ENCODE measurements around the gene PPP1R1A.

Gene PPP1R1A

DNA sequence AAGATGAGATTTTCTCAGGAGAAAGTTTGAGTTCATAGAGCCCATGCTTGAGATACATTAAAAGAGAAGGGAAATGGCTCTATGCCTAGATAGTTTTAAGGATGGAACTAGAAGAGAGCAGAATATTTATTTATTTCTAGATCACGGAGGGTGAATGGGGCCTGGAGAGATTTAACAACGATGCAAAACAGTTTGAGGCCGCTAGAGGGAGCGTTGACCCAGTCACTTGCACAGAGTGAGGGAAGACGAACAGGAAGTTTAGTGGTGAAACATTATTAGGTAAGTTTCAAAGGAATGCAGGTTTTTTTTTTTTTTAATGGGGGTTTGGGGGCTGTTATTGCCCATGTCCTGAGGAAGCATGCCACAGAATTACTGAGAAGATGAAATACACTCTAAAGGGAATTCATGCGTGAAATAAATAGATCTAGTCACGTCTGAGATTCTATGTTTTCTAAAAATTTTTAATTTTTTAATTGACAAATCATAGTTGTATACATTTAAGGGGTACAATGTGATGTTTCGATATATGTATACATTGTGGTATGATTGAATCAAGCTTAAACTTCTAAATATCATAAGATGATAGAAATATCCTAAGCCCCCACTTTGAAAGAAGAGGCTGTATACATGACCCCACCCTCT lies 14.8 kb upstream of the PPP1R1A start:
- peak; percentile 38 for FAIRE-seq

DNA sequence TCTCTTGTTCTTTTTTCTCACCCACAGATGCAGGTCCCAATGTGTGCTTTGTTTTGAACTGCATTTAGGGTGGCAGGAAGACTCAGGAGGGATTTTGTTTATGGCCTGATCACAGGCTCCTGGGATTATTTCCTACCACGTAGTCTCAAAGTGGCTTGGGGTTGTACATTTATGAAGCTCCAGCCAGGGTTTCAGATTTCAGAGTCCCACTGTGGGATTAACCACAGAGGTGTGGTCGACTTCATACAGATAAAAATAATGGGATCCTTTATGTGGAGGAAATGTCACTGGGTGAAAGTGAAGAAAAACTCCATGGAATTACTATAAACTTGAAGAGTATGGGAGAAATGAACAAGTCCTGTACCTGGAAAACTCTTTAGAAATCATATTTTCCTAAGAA lies 14.2 kb upstream of the PPP1R1A start:
- no peak for FAIRE-seq

DNA sequence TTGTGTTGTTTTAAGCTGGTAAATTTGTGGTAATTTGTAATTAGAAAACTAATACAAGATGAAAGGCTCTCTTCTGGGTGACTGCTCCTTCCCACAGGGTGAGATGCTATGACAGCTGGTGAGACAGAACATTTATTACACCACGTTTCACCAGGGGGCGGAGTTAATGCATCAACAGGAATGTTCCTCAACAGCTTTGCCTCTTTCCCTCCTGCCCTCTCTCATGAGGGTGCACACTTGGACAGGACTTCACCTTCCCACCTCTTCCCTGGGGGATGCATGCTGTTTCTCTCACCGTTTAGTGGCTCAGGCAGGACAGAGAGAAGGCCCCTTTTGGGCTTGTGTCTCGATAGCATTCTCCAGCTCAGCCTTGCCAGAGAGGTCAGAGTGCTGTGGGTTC lies 13.4 kb upstream of the PPP1R1A start:
- no peak for FAIRE-seq

DNA sequence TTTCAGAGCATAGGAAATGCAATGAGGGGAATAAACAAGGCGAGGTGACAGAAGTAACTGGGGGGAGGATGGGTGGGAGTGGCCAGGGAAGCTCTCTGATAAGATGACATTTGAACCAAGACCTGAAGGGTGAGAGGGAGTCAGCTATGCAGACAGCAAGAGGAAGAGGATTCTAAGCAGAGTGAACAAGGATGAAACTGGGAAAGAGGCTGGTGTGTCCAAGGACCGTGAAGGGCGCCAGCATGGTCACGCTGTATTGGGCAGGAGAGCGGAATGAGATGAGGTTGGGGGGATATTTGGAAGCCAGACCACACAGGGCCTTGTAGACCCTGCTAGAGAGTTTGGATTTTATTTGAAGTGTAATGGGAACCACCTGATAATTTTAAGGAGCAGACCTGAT lies 10.5 kb upstream of the PPP1R1A start:
- FAIRE-seq: no peak

DNA sequence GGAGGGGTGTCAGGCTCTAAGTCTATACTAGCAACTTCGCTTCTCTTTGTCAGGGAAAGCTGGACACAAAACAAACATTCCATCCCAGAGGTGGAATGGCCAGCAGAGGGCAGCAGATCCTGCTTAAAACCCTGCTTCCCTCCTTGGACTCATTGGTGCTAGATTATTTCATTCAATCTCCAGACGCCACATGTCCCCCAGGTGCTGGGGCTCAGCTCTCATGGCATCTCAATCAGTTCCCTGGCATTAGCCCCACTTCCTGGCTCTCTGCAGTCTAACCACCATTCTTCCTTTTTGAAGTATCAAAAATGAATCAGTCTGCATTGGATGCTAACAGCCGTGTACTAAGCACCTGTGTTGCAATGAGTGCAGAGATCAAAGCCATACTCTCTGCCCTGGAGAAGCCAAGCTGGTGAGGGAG lies 8.1 kb upstream of the PPP1R1A start:
- FAIRE-seq: no peak

DNA sequence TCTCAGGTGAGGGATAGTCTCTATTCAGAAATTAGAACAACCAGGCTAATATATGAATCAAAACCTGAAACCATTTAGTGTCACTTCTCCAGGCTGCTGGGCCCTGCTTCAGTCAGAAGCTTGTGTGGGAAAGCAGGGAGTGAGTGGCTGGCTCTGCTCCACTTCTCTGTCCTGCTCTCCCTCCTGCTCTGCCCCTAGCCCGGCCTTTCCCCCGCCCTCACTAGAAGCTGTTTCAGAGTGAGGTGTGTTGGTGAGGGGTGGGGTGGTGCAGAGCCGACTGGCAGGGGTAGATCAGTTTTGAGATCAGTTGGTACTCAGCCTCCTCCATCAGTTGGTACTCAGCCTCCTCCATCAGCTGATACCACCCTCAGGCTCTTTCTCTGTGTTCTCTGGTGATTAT lies 7.0 kb upstream of the PPP1R1A start:
- FAIRE-seq: no peak

DNA sequence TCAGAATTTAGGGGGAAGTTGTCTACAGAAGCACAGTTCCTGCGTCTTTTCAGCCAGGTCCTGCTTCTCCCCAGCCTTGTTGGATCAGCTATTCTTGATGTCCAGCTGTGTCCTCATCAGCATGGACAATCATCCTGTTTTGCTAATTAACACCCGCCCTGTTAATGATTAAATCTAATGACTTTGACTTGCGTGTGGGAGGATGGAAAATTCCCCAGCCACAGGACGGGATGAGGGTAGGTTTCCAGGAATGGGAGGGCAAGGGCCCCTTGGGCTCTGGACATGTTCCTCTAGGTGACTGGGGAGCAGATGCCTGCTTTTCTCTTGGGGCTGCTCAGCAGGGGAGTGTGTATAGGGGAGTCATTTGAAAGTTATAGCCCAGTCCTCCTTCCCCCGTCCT lies 5.3 kb upstream of the PPP1R1A start:
- no peak for FAIRE-seq

DNA sequence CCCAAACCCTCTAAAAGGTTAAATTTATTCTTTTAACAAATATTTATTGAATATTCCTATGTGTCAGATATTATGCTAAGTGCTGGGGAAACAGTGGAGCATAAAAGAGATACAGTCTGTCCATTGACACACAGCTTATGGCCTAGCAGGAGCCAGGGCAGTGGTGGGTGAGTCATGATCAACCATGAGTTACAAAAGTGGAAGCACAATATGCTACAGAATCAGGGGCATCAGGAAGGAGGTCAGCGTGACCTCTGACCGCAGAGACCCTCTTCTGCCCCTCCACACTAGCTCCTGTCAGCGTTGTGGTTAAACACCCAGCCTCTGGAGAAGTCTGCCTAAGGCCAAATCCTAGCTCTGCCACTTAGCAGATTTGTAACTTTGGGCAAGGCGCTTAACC lies 4.7 kb upstream of the PPP1R1A start:
- FAIRE-seq: no peak

DNA sequence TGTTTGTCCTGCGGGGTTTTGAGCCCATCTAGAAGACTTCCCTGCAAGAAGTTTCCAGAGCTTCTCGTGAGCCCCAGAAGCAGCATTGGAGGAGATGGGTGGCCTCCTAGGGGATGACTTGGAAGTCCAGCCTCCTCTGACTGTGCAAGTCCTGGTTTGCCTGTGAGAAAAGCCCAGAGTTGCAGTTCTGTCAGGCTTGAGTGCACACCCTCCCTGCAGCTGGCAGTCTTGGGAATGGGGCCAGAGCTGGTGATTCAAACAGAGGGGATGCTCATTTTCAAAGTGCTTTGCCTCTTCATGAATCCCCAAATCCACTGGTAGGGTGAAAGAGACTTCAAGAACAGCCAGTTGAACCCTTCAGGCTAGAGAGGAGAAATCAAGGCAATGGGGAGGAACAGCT lies 3.9 kb upstream of the PPP1R1A start:
- no peak for FAIRE-seq

DNA sequence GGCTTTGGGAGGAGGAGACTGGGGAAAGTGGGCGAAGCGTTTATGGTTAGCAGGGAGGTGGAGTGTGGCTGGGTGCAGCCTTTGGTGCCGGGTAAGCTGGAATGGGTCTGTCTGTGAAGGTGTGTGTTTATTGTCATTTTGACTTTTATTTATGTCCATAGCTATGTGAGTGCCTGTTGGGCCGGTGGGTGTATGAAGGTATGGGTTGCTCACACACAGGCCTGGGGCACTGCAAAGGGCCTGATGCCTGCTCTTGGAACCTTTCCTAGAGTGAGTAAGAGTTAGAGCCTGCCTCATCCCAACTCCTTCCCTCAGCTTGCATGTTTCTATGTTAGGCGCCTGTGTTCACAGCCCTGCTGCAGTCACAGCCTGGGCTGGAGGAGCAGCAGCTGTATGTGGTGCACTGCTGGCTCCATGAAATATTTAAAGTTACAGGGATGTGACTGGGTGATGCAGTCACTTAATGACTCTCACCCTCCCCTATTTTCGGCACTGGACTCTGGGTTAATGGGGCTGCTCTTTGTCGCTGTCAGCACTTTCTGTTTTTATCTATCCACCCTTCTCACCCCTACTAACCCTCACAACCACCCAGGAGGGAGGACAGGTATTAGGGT lies 2.6 kb upstream of the PPP1R1A start:
- no peak for FAIRE-seq

DNA sequence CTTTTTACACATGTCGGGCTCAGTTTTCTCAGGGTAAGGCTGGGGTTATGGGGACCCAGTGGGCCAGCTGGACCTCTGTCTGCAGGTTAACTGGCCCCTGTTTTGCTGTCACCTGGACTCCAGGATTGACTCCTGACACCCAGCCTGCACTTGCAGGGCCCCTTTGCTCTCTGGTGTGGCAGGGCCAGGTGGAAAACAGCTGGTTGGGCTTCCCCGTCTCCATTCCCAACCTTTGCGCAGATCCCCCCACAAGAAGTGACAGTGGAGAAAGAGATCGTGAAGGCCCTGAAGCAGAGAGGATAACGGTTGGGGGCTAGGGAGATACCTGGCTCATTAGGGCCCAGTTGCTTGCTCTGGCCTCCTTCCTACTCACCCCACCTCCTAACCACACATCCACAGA lies 1.5 kb upstream of the PPP1R1A start:
- FAIRE-seq: no peak

DNA sequence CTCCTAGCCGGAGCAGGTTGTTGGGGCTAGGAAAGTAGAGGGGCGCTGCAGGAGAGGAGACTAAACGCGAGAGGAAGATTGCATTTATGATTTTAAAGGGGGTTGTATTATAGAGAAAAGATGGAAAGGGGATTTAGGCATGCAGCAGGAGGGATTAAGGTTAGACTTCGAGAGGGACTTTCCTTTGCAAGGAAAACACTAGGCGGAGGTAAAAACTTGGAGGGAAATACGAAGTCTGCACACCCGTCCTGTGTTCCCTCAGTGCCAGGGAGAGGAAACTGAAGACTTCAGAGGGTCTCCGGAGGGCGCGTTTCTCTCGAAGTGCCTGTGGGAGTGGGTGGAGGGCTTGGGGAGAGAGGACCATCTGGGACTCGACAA lies 420 bp upstream of the PPP1R1A start:
- no peak for FAIRE-seq

DNA sequence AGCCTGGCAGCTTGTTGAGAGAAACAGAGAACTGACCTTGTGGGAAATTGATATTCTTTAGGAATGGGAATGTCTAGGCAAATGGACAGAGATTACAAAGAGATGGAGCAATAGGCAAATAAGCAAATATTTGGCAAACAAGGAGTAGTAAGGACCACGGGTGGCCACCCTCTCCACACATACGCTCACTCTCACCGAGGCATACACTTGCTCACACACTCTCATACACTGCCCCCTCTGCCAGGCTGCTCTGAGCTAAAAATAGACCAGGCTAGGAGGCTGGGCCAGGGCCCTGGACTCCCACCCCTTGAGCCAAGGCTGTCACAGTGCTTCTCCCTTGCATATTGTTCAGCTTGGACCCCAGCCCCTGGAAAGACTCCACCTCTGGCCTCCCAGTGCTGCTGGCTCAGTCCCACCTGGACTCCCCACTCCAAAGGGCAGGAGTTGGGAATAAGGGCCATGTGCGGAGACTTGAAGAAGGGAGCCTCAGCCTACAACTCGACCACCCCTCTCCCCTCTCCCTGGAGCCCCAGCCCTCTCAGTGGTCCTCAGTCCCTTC lies 1.1 kb downstream of the PPP1R1A start:
- no peak for FAIRE-seq

DNA sequence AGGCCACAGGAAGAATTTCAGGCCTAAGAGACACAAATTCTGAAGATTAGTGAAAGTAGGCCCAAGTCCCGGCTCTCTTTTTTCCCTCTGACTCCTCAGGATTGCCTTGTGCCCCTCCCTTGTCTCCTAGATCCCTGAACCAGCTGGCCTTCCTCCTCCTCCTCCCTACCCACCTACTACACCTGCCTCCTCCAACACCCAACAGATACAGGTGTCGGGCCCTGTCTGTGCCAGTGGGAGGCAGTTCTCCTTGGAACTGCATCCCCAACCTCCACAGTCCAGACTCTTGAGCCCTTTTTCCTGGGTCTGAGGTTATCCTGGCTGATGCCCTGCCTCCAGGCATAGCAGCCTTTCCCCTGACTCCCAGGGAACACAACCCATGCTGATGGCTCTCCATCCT lies 1.8 kb downstream of the PPP1R1A start:
- no peak for FAIRE-seq

DNA sequence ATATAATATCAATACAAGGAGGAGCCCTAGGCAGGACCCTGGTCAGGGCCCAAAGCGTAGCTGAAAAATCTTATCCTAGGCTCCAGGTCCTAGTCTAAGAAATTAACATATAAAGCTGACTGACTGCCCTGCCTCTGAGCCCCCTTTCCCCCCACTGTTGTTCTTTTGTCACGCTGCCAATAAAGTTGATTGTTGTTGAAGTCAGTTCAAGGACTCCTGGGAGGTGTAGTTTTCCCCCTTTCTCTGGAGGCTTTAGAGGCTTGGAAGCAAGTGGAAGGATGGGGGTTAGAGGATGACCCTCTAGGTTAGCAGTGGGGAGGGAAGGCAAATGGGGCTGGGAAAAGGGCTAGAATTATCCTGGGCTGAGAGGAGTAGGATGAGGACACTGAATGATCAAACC lies 3.2 kb downstream of the PPP1R1A start:
- no peak for FAIRE-seq

DNA sequence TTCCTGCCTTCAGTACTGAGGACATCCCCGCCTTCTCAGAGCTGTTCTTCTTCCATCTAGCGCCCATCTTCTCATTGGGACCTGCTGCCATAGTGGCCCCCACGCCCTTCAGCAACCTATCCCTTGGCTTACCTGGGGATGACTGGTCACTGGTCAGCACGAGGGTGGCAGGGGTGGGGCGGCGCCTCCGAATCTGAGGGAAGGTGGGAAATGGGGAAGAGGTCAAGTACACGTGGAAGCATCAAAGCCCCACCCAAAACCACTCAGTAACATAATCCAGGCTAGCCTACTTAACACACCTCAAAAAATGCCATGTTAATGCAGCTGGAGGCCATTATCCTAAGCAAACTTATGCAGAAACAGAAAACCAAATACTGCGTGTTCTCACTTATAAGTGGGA lies 4.3 kb downstream of the PPP1R1A start:
- FAIRE-seq: no peak

DNA sequence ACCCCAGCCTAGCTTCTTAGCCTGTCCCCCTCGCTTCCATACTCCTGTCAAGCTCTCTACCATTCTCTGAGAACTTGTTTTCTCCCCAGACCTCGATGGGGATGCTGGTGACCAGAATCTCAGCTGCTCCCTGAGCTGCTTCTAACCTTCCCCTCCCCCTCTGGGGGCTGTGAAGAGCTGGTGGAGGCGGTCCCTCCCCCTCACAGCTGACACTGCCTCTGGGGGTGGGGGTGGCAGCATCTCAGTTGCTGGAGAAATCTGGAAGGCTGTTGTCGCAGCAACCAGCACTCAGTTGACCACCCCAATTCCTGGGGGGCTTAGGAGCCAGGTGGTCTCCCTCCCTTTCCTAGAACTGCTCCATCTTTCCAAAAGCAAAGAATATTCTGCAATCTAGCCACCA lies 4.7 kb downstream of the PPP1R1A start:
- no peak for FAIRE-seq

DNA sequence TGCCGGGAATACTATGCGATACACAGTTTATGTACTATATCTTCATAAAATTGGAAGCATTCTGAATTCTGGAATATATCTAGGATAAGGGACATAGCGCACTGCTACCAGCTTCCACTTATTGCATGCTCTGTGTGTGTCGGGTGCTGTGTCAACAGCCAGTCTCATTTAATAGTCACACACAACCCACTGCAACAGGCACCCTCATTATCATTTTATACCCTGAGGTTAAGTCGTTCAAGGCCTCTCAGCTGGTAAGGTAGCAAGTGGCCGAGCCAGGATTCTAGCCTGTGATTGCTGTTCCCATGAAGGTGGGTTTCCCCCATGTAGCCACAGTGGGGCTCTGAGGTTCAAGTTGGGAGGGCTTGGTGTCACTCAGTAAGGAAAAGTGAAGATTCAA lies 7.0 kb downstream of the PPP1R1A start:
- no peak for FAIRE-seq

DNA sequence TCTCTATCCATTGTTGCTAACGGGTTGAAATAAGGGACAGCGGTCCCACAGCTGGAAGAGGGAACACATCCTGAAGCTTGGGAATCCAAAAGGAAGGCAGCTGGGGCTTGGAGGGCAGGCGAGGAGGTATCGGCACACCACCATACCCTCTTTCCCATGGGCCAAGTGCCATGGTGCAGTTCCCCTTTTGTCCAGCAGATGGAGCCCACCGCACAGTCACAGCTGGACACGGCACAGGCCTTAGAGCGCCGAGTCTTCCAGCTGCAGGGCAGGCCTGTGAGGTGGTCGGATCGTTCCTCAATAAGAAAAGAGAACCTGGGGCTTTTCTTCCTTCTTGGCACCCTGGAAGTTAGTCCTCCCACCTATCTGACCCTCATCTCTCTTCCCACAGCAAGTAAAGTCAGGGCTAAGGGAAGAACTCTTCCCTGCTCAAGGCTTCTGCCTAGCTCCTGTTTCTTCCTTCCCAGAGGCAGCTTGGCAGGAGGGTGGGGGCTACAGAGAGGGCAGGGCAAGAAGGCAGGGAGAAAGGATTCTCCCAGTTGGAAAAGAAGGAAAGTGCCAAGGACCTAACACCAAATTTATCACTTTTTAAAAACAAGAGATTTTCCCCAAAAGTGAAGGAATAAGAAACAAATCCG lies 8.6 kb downstream of the PPP1R1A start:
- no peak for FAIRE-seq

DNA sequence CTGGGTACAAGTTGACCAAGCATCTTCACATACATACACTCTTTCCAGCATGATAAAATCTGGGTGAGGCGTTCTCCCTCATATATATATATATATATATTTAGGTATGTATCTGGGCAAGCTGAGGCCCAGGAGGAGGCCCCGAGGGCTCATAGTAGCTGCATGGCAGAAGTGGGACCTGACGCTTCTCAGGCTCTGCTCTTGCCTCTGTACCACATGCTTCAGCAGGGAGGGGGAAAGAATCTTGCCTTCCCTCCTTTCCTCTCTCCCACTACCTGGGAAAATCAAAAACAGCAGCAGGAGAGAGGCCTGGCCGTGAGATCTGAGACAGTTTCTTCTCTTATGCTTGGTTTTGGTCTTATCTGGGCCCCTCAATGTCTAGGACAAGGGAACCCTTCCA lies 9.2 kb downstream of the PPP1R1A start:
- FAIRE-seq: no peak

DNA sequence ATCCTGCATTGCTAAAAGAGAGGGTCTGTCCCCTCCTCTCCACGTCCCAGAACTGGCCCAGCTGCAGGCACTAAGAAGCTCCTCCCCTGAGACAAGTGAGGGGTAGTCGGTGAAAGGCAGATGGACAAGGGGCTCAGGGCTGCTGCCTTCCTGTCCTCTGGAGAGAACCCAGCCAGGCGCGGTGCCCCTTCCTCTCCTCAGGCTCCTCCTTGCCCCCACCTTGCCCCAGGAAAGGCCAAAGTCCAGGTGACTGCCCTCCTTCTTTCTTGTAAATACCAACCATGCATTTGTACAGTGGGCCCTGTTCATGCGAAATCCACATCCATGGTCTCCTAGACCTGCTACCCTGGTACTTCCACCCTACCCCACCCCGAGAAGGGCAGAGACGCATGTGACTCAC lies 9.7 kb downstream of the PPP1R1A start:
- no peak for FAIRE-seq

DNA sequence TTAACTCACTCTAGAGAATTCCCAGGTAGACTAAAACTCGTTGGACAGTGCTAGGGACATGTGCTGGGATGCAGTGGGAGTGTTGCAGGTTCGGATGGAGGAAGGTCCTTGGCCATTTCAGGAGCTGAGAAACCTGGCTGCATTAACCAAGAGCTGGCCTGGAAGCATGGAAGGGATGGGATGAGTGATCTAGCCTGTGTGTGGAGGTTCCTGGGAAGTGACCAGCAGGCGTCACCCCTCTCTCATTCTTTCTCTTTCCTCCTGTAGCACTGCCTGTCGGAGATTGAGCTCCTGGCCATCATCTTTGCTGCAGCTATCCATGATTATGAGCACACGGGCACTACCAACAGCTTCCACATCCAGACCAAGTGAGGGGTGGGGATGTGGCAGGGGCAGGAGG lies 15.6 kb downstream of the PPP1R1A start:
- FAIRE-seq: no peak

DNA sequence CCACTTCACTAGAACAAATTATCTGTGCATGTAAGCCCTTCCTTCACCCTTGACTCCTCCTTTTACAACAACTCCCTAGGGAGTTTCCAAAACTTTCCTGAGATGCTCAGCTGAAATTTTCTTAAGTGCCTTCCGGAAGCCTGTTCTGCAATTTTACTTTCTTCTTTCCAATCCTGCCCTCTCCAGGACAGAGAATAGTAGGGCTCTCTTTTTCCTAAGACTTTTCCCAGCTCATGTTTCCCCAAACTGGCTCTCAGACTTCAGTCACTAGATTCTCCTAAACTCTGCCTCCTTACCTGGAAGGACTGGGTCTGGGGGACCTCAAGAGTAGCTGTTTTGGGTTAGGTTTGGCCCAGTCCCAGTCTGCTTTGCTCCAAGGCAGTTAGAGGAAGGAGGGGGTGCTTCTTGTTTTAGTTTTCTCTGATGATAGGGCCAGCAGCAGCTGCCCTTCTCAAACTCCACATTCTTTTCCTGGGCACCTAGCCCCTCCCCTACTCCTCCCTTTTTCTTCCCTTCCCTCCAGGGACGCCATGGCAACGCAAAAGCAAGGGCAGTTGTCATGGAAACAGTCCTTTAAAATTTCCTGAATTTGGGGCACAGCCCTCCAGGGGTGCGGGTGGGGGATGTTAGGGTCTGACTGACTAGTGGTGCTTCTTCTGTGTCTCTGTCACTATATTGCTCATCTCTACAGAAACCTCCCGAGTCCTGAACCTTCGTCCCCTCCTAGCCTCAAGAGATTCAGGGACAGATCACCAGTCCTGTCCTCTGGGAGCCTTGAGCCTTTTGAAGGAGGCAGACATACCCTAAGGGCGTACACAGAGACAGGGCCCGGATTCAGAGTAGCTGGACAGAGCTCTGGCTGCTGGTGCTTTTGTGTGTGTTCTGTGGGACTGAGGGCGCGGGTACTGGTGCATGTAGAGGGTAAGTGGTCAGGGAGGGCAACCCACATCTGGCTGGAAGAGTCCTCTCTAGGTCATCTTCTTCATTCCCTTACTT lies 17.0 kb downstream of the PPP1R1A start:
- FAIRE-seq: no peak
